Dermis microvascular lymphatic vessel endothelial cell (primary cell): ENCODE results near the gene C1GALT1. TPM values are rescaled to one million over a fixed set of nuclear protein-coding genes. Genes with fewer than 3 reads are reported as not detected.
"Not testable (repeated sequence)": the region's sequence is repeated elsewhere in the genome, so short reads cannot be mapped to it uniquely, and the experiment has no call there.

Source experiments
- DNase-seq, 2 donors: peaks; one replicate each; pipeline versions ENCODE4 v3.0.0 to v3.0.0-alpha.2; 2010; ENCODE audit warnings: low read depth in 2 of 2
- total RNA-seq: library from RNA; depleted of rRNA; stranded (reverse); fragments of >200 nt; gene quantifications from 2 replicates; pipeline ENCODE4 v1.2.1, GENCODE V29; 2014

The C1GALT1 gene
- total RNA-seq, 1 donor from 2014 or later = 10.1 TPM

DNA sequence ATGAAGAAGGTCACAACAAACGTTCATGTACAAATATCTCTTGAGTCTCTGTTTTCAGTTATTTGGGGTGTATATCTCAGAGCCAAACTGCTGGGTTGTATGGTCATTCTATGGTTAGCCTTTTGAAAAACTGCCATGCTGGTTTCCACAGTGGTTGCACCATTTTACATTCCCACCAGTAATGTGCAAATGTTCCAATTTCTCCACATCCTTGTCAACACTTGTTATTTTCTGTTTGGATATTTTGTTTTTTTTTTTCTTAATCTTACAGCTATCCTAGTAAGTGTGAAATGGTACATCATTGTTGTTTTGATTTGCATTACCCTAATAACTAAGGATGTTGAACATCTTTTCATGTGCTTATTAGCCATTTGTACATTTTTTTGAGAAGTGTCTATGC is 13.0 kb upstream of the C1GALT1 start:
- DNase-seq = no peak

DNA sequence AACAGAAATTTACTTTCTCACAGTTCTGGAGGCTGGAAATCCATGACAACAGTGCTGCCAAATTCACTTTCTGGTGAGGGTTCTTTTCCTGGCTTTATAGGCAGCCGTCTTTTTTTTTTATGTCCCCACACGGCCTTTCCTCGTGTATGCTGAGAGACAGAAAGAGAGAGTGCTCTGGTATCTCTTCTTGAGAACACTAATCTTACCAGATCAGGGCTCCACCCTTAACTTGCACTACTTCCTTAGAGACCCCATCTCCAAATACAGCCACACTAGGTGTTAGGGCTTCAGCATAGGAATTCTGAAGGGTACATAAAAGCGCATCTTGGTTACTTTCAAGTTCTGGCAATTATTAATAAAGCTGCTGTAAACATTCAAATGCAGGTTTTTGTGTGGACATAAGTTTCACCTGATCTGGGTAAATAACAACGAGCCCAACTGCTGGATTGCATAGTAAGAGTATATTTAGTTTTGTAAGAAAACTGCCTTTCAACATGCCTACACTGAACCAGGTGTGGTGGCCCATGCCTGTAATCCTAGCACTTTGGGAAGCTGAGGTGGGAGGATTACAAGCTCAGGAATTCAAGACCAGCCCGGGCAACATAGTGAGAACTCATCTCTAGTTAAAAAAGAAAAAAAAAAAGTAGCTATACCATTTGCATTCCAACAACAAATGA is 8.2 kb upstream of the C1GALT1 start:
- DNase-seq = no peak

DNA sequence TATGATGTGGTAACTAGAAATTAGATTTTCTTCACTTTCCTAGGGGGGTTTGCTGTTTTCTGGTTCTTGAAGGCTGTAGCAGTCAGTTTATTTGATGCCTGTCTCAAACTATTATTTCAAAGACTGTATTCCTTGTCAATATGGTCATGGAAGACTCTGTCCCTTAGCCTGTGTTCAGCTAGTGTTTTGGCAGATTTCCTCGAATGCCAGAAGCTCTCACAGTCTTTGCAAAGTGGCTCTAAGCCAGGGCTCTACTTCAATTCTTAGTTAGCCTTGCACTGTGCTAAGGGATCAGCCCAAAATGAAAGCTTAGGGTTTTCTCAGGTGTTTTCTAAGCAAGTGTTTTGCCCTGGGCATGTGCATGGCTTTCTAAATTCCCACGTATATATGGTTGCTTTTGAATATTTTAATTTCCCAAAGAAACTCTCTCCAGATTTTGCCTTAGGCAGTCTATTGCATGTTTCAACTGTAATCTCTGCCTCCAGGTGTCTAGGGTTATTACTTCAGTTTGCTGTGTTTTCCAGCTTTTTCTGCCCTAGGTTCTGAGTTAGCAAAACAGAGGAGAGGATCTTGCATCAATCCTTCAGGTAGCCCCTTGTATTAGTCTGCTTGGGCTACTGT is 7.2 kb upstream of the C1GALT1 start:
- DNase-seq = no peak

DNA sequence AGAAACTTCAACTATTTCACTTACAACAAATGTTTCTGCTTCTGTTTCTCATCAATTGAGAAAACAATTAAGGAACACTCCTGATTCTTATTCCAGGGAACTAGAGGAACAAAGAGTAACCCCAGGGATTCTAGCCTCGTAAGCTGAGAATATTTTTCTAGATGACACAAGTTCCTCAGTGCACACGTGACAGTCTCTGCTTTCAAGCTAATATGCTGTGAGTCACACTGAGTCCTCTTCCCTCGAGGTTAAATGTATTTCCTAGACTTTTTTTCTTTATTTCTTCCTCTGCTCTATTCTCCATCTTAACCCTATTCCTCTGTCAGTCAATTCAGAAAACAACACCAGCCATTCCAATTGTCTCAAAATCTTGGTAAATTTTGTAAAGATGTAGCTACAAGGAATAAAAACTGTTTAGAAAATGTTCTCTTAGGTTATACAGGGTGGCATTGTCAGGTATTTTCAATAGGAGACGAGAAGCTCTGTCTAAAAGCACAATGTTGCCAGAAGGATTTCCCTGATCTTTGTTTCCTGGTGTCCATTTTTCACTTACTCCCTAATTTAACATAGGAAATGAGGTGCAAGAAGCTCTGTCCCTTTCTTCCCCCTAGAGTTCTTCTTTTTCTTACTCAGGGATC is 5.8 kb upstream of the C1GALT1 start:
- peak in 1 of 2 donors; percentile 91 for DNase-seq

DNA sequence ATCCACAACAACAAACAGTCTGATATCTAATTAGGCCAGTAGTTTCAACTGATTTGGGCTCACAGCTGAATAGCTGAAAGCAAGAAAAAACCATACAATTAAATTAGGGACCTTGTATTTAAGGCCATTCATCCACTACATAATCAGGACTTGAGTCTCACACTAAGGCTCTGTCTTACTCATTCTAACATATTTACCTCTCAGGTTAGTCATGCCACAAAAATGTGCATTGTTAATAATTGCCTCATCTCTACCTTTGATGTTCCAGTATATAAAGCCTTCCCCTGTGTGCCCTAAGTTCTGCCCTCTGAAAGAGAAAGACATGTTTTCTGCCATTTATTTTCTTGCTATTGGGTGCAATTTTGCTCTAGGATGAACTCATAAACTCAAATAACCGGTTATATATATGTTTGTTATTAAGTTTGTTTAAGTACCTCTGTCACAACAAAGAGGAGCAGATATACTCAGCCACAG is 5.3 kb upstream of the C1GALT1 start:
- peak in 1 of 2 donors; percentile 87 for DNase-seq

DNA sequence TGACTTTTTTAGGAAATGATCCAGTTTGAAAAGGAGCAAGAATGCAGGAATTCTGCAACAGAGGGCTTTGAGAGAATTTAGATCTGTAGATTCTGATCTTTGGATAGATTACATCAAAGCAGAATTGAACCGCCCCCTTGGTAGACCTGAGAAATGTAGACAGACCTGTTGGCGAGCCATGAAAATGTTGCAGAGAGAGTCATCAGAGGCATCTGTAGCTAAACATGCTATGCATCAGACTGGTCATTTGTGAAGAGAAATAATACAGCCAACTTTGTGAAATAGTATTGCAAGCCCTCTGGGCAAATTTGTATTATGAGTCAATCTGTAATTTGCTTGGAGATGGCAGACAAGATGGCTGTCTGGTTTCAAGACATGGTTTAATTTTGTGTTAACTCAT is 4.3 kb upstream of the C1GALT1 start:
- no peak for DNase-seq

DNA sequence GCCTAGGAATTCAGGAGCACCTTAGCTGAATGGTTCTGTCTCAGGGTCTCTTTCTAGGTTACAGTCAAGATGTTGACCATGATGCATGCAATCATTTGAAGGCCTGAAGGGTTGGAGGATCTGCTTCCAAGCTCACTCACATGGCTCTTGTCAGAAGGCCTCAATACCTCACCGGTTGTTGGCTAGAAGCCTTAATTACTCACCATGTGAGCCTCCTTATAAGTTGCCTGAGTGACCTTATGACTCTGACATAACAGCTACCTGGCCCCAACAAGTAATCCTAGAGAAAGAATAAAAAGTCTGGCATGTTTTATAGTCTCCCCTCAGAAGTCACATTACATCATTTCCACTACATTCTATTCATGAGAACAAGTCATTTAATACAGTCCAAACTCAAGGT is 3.4 kb upstream of the C1GALT1 start:
- no peak for DNase-seq

DNA sequence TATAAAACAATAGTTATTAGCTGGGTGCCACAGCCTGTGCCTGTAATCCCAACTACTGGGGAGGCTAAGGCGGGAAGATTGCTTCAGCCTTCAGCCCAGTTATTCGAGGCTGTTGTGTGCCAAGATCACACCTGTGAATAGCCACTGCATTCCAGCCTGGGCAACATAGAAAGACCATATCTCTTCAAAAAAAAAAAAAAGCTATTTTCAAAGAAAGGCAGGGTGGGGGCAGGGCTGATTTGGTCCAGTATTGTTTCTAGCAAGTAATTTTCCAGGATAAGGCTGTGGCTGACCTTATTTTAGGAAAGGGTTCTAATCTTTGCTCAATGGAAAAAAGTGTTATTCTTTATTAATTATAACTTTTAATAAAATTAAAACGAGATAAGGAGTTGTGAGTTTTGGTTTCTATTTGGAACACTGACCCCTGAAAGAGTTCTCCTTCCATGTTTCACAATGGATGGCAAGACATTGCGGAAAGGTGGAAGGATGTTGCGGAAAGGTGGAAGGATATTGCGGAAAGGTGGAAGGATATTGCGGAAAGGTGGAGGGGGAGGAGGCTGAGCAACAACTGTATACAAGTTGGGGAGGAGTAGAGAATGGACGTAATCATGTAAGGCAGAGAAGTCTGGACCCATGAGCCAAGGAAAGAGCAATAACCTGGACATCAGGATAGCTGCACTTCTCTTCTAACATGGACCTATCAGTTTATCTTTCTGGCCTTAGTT is 1.5 kb upstream of the C1GALT1 start:
- DNase-seq = no peak

DNA sequence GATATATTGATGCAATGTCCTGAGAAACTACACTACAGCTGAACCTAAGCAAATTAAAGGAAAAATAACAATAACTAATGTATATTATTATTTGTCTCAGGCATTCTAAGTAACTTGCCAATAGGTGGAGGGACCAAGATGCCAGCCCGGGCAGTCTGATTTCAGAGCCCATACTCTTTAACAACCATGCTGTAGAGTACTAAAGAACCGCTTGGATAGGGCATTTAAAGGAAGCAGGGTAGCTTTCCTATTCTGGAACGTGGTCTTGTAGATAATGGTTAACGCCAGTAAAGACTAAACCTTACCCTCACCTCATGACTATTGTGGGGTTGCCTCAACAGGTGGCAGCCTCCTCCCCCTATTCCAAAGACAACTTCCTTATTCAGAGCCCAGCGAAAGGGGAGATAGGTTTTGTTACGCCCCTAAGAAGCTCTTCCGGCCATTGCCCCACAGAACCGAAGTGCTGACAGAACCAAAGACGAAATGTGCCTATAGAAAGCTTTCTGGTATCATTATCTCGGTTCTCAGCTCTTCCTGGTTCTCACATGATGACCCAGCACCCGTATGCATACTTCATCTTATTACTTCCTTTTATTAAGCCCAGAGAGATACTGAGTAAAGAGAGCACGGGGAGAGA is 707 bp upstream of the C1GALT1 start:
- DNase-seq = peak in 1 of 2 donors; percentile 57

DNA sequence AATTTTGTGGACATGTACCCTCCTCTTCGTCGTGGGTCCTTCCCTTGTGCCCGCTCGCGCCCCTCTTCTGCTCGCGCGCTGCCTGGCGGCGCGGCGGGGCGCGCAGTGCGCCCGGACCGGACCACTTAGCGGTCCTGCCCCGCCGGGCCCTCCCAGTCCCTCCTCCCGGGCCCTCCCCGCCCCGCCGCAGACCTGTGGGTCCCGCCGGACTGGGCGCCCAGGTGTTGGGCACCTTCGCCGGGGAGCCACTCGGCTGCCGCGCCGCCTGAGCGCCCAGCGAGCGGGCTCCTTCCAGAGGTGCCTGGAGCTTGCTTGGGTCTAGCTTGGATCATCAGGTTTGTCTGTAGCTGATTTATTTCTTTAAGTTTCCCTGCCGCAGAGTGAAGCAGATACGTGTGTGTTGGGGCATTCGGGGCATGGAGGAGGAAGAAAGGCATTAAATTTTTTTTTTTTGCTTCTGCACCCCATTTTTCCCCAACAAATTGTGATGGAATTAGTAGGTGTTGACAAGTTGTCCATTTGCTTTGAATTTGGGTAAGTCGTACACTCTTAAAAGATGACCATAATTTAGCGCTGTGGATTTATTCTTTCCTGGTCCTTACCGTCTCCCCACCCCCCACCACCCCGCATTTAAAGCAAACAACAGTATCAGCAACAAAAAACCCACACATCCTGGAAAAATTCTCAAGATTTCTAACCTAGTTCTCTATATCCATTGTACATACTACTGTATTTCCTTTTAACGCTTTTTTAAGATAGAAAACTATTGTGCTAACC is 905 bp downstream of the C1GALT1 start:
- DNase-seq = peak in 1 of 2 donors; percentile 57

DNA sequence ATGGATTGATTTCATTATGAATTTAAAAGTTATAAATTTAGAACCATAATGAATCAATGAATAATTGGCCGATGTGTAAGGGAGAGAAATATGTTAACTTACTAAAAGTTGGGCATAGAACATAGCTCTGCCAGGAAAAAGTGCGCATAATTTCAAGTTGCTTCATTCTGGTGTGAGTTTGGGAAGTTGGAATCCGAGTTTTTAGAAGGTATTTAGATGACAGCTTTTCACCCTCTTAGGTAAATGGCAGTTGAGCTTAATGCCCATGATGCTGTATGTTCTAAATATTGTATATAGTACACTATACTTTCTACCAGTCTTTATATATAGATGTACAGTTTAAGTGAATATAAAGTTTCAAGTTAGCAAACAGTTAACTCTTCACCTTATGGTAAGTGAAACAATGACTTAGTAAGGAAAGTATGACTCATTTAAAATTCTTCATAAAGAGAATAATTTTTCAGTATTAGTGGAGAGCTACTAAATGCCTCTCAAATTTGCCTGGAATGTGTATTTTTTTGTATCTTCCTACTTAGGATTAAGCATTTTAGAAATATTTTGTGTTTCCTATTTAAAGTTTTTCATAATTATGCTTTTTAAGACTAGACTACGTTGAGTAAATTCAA is 1.6 kb downstream of the C1GALT1 start:
- peak in 1 of 2 donors; percentile 24 for DNase-seq

DNA sequence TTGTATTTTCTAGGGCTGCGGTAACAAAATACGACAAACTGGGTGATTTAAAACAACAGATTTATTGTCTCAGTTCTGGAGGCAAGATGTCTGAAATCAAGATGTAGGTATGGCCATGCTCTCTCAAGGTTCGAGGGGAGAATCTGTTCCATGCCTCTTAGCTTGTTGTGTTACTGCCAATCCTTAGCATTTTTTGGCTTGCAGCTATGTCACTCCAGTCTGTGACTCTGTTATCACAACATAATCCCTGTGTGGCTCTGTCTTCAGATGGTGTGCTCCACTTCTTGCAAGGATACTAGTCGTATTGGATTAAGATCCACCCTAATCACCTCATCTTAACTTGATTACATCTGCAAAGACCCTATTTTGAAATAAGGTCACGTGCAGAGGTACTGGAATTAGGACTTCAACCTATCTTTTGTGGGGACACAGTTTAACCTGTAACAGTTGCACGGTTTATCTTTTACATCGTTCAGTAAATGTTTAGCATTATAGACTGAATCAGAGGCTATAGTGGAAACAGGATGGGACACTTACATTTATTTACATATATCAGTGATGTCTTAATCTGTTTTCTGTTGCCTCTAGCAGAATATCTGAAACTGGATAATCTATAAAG is 3.1 kb downstream of the C1GALT1 start:
- DNase-seq = no peak

DNA sequence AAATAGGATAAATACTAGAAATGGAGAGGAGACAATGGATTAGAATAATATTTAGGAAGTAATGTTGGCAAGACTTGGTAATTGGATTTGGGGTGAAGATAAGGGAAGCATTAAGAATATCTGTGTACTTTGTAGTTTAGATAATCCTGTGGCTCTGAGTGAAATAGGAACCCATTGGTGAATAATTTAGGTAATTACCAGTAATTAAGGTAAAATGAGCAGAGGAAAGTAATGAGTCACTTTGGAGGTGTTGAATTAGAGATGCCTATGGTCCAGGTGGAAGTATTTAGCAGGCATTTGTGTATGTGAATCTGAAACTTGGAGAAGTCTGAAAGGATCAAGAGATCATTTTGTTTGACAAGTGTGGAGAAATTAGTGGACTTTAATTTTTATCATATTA is 5.7 kb downstream of the C1GALT1 start:
- DNase-seq = no peak

DNA sequence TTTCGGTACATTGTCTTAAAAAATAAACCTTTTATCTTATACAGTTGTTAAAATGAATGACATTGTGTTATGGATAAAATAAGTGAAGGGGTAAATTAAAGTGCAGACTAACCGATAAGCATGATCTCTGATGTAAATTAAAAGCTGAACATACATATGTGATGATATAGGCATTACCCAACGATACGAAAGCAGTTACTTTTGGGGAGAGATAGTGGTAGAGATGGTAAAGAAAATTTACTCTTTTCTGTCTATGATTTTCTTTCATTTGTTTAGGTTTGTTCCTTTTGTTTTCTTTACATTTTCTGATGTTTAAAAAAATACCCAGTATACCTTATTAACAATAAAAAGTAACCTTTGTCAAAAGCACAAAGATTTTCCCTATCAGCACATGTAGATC is 6.4 kb downstream of the C1GALT1 start:
- no peak for DNase-seq

DNA sequence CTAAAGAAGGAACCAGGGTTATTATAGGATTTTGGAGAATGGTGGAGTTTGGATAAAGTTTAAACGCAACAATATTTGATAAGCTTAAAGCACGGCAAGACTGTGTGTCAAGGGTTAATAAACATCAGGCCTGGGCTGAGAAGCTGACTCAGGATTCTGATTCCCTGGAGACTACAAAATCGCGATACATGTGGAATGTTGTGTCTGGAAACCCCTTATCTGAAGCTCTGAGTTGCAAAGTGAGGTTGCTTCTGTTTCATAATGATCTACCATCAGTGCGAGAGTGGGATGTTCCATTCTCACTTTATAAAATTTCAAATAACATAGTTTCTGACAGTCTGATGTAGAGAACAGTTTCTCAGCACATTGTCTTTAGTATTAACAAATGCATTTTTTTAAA is 7.8 kb downstream of the C1GALT1 start:
- no peak for DNase-seq

DNA sequence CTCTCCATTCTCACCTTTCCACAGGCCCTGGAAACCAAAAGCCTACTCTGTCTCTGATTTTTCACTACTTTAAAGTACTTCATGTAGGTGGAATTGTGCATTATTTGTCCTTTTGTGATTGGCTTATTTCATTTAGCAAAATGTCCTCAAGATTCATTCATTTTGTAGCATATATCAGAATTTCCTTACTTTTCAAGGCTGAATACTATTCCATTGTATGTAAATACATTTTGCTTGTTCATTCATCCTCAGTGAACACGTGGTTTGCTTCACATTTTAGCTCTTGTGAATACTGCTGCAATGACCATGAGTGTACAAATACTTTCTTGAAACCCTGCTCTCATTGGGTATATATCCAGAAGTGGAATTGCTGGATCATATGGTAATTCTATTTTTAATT is 8.8 kb downstream of the C1GALT1 start:
- DNase-seq = no peak

DNA sequence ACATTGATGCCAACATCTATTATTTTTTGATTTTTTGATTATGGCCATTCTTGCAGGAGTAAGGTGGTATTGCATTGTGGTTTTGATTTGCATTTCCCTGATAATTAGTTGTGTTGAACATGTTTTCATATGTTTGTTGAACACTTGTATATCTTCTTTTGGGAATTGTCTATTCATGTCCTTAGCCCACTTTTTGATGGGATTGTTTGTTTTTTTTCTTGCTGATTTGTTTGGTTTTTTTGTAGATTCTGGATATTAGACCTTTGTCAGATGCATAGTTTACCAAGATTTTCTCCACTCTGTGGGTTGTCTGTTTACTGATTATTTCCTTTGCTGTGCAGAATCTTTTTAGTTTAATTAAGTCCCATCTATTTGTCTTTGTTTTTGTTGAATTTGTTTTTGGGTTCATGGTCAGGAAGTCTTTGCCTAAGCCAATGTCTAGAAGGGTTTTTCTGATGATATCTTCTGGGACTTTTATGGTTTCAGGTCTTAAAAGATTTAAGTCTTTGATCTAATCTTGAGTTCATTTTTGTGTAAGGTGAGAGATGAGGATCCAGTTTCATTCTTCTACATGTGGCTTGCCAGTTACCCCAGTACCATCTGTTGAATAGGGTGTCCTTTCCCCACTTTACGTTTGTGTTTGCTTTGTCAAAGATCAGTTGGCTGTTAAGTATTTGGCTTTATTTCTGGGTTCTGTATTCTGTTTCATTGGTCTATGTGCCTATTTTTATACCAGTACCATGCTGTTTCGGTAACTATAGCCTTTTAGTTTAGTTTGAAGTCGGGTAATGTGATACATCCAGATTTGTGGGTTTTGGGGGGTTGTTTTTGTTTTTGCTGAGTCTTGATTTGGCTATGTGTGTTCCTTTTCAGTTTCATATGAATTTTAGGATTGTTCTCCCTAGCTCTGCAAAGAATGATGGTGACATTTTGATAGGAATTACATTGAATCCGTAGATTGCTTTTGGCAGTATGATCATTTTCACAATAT is 10.7 kb downstream of the C1GALT1 start:
- DNase-seq = not testable (repeated sequence)

DNA sequence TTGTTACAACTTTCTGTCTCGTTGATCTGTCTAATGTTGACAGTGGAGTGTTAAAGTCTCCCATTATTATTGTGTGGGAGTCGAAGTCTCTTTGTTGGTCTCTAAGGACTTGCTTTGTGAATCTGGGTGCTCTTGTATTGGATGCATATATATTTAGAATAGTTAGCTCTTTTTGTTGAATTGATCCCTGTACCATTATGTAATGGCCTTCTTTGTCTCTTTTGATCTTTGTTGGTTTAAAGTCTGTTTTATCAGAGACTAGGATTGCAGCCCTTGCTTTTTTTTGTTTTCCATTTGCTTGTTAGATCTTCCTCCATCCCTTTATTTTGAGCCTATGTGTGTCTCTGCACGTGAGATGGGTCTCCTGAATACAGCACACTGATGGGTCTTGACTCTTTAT is 17.2 kb downstream of the C1GALT1 start:
- not testable (repeated sequence) for DNase-seq

DNA sequence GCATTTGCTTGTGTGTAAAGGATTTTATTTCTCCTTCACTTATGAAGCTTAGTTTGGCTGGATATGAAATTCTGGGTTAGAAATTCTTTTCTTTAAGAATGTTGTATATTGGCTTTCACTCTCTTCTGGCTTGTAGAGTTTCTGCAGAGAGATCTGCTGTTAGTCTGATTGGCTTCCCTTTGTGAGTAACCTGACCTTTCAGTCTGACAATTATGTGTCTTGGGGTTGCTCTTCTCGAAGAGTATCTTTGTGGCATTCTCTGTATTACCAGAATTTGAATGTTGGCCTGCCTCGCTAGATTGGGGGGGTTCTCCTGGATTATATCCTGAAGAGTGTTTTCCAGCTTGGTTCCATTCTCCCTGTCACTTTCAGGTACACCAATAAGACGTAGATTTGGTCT is 17.9 kb downstream of the C1GALT1 start:
- DNase-seq = not testable (repeated sequence)
